Measurements from ENCODE around the gene FRMPD4. TPM values are rescaled to one million over a fixed set of nuclear protein-coding genes. Genes with fewer than 3 reads are reported as not detected.
A peak's percentile ranks its signal among the peaks of the same experiment; 100 is the strongest.

FRMPD4 gene
- polyA plus RNA-seq, 1 experiment = 0.82 TPM

DNA sequence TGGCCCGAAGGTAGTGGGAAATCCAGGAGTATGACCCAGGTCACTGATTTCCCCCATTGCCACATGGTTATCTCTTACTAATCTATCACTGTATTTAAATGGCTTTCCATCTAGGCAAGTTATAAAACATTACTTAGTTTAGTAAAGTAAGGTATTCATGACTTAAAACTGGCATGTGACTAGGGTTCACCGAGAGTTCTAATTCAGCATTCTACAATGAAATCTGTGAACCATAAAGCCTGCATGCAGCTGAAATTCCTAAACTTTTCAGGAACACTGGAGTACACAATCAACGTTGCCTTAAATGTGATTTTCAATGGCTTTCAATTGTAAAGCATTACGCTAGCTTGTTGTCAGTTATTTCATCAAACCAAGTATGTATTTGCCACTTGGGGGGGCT lies 630.2 kb downstream of the FRMPD4 start:
- no peak for DNase-seq (ENCODE audit: low read depth)
- no peak overlapping the region for H3K4me3 ChIP-seq (ENCODE audit: low read depth, low read length)
- no peaks in the 10 kb centered on the region for H3K36me3 ChIP-seq (ENCODE audit: control insufficient read depth, insufficient read depth, low read length)
- POLR2A ChIA-PET = no interaction called here
- TF ChIP-seq, protein P1, sequence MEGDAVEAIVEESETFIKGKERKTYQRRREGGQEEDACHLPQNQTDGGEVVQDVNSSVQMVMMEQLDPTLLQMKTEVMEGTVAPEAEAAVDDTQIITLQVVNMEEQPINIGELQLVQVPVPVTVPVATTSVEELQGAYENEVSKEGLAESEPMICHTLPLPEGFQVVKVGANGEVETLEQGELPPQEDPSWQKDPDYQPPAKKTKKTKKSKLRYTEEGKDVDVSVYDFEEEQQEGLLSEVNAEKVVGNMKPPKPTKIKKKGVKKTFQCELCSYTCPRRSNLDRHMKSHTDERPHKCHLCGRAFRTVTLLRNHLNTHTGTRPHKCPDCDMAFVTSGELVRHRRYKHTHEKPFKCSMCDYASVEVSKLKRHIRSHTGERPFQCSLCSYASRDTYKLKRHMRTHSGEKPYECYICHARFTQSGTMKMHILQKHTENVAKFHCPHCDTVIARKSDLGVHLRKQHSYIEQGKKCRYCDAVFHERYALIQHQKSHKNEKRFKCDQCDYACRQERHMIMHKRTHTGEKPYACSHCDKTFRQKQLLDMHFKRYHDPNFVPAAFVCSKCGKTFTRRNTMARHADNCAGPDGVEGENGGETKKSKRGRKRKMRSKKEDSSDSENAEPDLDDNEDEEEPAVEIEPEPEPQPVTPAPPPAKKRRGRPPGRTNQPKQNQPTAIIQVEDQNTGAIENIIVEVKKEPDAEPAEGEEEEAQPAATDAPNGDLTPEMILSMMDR (IDR thresholded peaks at IDR 0.05; ENCODE audit: insufficient read depth, low read depth, low read length) = no peak
- H3K27me3 ChIP-seq (ENCODE audit: control insufficient read depth, insufficient read depth, low read length) = no peaks in the 10 kb centered on the region
- CTCF ChIA-PET = interaction anchor here (0.6 kb wide), 1 partner anchor 60 kb away, joined by 3 read pairs; no protein-coding TSS in a partner anchor

DNA sequence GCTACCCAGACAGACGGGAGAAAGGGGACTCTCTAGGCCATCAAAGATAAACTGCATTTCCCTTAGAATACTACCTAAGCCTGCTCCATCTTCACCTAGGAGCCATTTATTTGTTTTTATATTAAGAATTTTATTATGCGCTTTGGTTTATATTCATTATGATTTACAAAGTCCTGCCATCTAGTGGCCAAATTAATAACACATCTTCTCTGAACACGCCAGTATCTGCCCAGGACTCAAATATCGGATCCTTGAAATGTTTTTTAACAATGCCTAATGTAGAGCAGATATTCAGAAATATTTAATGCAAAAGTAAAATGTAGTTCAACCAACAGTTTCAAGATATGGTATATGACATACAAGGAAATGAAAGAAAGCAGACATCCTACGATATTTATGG lies 632.2 kb downstream of the FRMPD4 start:
- TF ChIP-seq, protein P1 (IDR thresholded peaks at IDR 0.05; ENCODE audit: insufficient read depth, low read depth, low read length) = peak; percentile 37; the same call in 1 of the 2 replicates
- Histone ChIP-seq H3K4me3 (ENCODE audit: low read depth, low read length) (no peak overlapping the region), H3K27me3 (ENCODE audit: control insufficient read depth, insufficient read depth, low read length) (no peaks in the 10 kb centered on the region), H3K36me3 (ENCODE audit: control insufficient read depth, insufficient read depth, low read length) (no peaks in the 10 kb centered on the region)
- ChIA-PET POLR2A (no interaction called here), CTCF (interaction anchor here (1.0 to 1.8 kb wide), 6 partner anchors 8 to 77 kb away, joined by 3 to 7 read pairs (median 4); no protein-coding TSS in a partner anchor)
- no peak for DNase-seq (ENCODE audit: low read depth)

DNA sequence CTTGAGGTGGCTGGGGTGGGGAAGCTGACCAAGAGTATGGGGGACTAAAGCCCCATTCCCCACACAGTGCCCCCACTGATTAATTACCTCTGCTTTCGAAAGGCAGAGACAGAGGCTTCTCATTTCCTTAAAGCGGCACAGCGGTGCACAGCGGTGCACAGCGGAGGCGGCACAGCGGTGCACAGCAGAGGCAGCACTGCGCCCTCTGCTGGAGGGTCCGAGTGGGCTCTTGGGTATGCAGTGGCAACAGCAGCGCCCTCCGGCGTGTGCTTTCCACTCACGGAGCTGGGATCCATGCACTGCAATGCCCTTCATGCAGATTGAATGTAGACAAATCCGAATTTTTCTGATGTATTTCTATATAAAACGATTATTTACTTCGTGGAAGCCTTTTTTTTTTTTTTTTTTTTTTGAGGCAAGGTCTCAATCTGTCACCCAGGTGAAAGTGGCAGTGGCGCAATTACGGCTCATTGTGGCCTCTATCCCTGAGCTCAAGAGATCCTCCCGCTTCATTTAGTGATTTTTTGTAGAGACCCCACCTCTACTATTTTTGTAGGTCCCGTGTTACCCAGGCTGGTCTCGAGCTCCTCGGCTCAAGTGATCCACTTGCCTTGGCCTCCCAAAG lies 633.3 kb downstream of the FRMPD4 start:
- ChIA-PET CTCF (interaction anchor here (0.6 to 1.5 kb wide), 8 partner anchors 9 to 129 kb away, joined by 3 to 7 read pairs (median 4); no protein-coding TSS in a partner anchor), POLR2A (no interaction called here)
- DNase-seq (ENCODE audit: low read depth) = no peak
- Histone ChIP-seq H3K36me3 (ENCODE audit: control insufficient read depth, insufficient read depth, low read length) (no peaks in the 10 kb centered on the region), H3K4me3 (ENCODE audit: low read depth, low read length) (no peak overlapping the region), H3K27me3 (ENCODE audit: control insufficient read depth, insufficient read depth, low read length) (no peaks in the 10 kb centered on the region)
- TF ChIP-seq, protein P1 (IDR thresholded peaks at IDR 0.05; ENCODE audit: insufficient read depth, low read depth, low read length) = peak; percentile 75

Small RNAs within 50 kb of the gene (small RNA-seq; reads per million reads assigned to genes)
- gene AC119619.1 (ENCODE audit: insufficient read length, low read depth, low replicate concordance) = not detected
- not detected for gene RF00019 (ENCODE audit: insufficient read length, low read depth, low replicate concordance)
- gene RN7SKP290 (ENCODE audit: insufficient read length, low read depth, low replicate concordance) = not detected

Measured in BJ (cell line).